ENCODE data around the gene AK3. TPM values are rescaled to one million over a fixed set of nuclear protein-coding genes. Genes with fewer than 3 reads are reported as not detected.

Gene AK3
- total RNA-seq, 4 donors from 2014 or later, result 81.3 to 102 (median 92.9) TPM

- no peak for TF ChIP-seq CTCF (IDR thresholded peaks at IDR 0.05)
- no peak for TF ChIP-seq POLR2A (IDR thresholded peaks at IDR 0.05)
- WGBS, 2 donors, result 65 to 71% methylated on average over 1 of the region's 1 CpG
- H3K4me3 ChIP-seq (ENCODE audit: low read depth, poor library complexity, severe bottlenecking), result no peak overlapping the region
- intact Hi-C loops (cut with DNase I; ENCODE audit: low total_unique reads), result loop anchor here (10.0 kb wide), 1 partner anchor 45 kb away; no protein-coding TSS in a partner anchor
- no peak for DNase-seq (ENCODE audit: low spot score in 2 of 2)
Measured at GRCh38 chr9:4689687-4690104, 51.3 kb downstream of the AK3 start.

- TF ChIP-seq CTCF (IDR thresholded peaks at IDR 0.05) (no peak), POLR2A (IDR thresholded peaks at IDR 0.05) (no peak)
- 67 to 82% methylated on average over 2 of the region's 2 CpGs for WGBS, 2 donors
- no peak overlapping the region for H3K4me3 ChIP-seq (ENCODE audit: low read depth, poor library complexity, severe bottlenecking)
- intact Hi-C loops (cut with DNase I; ENCODE audit: low total_unique reads), result loop anchor here (10.0 kb wide), 1 partner anchor 46 kb away; no protein-coding TSS in a partner anchor
- DNase-seq (ENCODE audit: low spot score in 2 of 2), result no peak
Measured at GRCh38 chr9:4689021-4689420, 52.0 kb downstream of the AK3 start.

- intact Hi-C loops (cut with DNase I; ENCODE audit: low total_unique reads), result loop anchor here (10.0 kb wide), 1 partner anchor 48 kb away; no protein-coding TSS in a partner anchor
- TF ChIP-seq CTCF (IDR thresholded peaks at IDR 0.05) (no peak), POLR2A (IDR thresholded peaks at IDR 0.05) (no peak)
- no peak overlapping the region for H3K4me3 ChIP-seq (ENCODE audit: low read depth, poor library complexity, severe bottlenecking)
- 63 to 76% methylated on average over 1 of the region's 1 CpG for WGBS, 2 donors
- no peak for DNase-seq (ENCODE audit: low spot score in 2 of 2)
Measured at GRCh38 chr9:4686584-4686983, 54.4 kb downstream of the AK3 start.

- intact Hi-C loops (cut with DNase I; ENCODE audit: low total_unique reads), result loop anchor here (10.0 kb wide), 1 partner anchor 49 kb away; no protein-coding TSS in a partner anchor
- 77 to 82% methylated on average over 4 of the region's 4 CpGs for WGBS, 2 donors
- no peak for DNase-seq (ENCODE audit: low spot score in 2 of 2)
- H3K4me3 ChIP-seq (ENCODE audit: low read depth, poor library complexity, severe bottlenecking), result no peak overlapping the region
- TF ChIP-seq CTCF (IDR thresholded peaks at IDR 0.05), result no peak
- no peak for TF ChIP-seq POLR2A (IDR thresholded peaks at IDR 0.05)
Measured at GRCh38 chr9:4686112-4686511, 54.9 kb downstream of the AK3 start.

- H3K4me3 ChIP-seq (ENCODE audit: low read depth, poor library complexity, severe bottlenecking), result no peak overlapping the region
- no peak for DNase-seq (ENCODE audit: low spot score in 2 of 2)
- intact Hi-C loops (cut with DNase I; ENCODE audit: low total_unique reads), result loop anchor here (10.0 kb wide), 1 partner anchor 50 kb away; no protein-coding TSS in a partner anchor
- TF ChIP-seq CTCF (IDR thresholded peaks at IDR 0.05) (no peak), POLR2A (IDR thresholded peaks at IDR 0.05) (no peak)
- 81 to 89% methylated on average over 4 of the region's 4 CpGs for WGBS, 2 donors
Measured at GRCh38 chr9:4684820-4685219, 56.2 kb downstream of the AK3 start.

GRCh38 chr9:4680750-4681149 lies 60.3 kb downstream of the AK3 start:
- H3K4me3 ChIP-seq (ENCODE audit: low read depth, poor library complexity, severe bottlenecking), result no peak overlapping the region
- TF ChIP-seq POLR2A (IDR thresholded peaks at IDR 0.05) (no peak), CTCF (IDR thresholded peaks at IDR 0.05) (no peak)
- DNase-seq (ENCODE audit: low spot score in 2 of 2), result no peak
- 32 to 46% methylated on average over 2 of the region's 2 CpGs for WGBS, 2 donors
- intact Hi-C loops (cut with DNase I; ENCODE audit: low total_unique reads), result loop anchor here (10.0 kb wide), 1 partner anchor 54 kb away; no protein-coding TSS in a partner anchor
